ENCODE measurements around the gene KCNQ4.

The KCNQ4 gene

DNA sequence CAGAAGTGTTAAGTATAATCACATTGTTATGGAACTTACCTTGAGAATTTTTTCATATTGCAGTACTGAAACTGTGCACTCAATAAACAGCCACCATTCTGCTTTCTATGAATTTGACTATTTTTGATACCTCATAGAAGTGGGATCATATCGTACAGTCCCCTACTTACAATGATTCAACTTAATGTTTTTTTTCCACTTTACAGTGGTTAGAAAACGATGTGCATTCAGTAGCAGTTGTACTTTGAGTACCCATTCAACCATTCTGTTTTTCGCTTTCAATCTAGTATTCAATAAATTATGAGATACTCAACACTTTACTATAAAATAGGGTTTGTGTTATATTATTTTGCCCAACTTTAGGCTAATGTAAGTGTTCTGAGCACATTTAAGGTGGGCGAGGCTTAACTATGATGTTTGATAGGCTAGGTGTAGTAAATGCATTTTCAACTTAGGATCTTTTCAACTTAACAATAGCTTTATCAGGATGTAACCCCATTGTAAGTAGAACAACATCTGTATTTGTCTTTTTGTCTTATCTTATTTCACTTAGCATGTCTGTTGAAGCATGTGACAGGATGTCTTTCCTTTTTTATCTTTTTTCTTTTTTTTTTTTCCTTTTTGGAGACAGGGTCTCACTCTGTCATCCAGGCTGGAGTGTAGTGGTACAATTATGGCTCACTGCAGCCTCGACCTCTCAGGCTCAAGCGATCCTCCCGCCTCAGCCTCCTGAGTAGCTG, 42.4 kb upstream of the KCNQ4 start:
- Histone ChIP-seq H3K27me3 (ENCODE audit: insufficient read depth, low read length, poor library complexity) (no peaks in the 10 kb centered on the region), H3K4me2 (ENCODE audit: insufficient read depth, low read length) (no peak overlapping the region), H4K20me1 (ENCODE audit: insufficient read depth, low read length) (peaks cover 6% of the 10 kb centered on the region; the same call in 1 of the 2 replicates), H3K27ac (ENCODE audit: low read length) (no peak overlapping the region), H3K4me3 (ENCODE audit: low read depth in 1 of 2, low read length in 2 of 2) (no peak overlapping the region), H3K79me2 (ENCODE audit: insufficient read depth, low read length) (peaks cover 35% of the 10 kb centered on the region), H2AFZ (ENCODE audit: low read depth, low read length) (no peak overlapping the region), H3K4me1 (ENCODE audit: insufficient read depth, low read length) (peaks cover 3% of the 10 kb centered on the region; the same call in 1 of the 2 replicates), H3K9me3 (ENCODE audit: insufficient read depth, low read length, severe bottlenecking) (no peaks in the 10 kb centered on the region), H3K9ac (ENCODE audit: low read depth, low read length) (no peak overlapping the region), H3K36me3 (ENCODE audit: insufficient read depth, low read length) (peaks cover 58% of the 10 kb centered on the region)
- ATAC-seq (ENCODE audit: insufficient read depth, low read depth): no peak
- no peak for DNase-seq
- TF ChIP-seq, protein P1, sequence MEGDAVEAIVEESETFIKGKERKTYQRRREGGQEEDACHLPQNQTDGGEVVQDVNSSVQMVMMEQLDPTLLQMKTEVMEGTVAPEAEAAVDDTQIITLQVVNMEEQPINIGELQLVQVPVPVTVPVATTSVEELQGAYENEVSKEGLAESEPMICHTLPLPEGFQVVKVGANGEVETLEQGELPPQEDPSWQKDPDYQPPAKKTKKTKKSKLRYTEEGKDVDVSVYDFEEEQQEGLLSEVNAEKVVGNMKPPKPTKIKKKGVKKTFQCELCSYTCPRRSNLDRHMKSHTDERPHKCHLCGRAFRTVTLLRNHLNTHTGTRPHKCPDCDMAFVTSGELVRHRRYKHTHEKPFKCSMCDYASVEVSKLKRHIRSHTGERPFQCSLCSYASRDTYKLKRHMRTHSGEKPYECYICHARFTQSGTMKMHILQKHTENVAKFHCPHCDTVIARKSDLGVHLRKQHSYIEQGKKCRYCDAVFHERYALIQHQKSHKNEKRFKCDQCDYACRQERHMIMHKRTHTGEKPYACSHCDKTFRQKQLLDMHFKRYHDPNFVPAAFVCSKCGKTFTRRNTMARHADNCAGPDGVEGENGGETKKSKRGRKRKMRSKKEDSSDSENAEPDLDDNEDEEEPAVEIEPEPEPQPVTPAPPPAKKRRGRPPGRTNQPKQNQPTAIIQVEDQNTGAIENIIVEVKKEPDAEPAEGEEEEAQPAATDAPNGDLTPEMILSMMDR (IDR thresholded peaks at IDR 0.05; ENCODE audit: borderline replicate concordance, extremely low read depth, low read length, poor library complexity, severe bottlenecking): no peak
- TF ChIP-seq EZH2 (IDR thresholded peaks at IDR 0.05; ENCODE audit: borderline replicate concordance, low read depth, low read length, severe bottlenecking): no peak

DNA sequence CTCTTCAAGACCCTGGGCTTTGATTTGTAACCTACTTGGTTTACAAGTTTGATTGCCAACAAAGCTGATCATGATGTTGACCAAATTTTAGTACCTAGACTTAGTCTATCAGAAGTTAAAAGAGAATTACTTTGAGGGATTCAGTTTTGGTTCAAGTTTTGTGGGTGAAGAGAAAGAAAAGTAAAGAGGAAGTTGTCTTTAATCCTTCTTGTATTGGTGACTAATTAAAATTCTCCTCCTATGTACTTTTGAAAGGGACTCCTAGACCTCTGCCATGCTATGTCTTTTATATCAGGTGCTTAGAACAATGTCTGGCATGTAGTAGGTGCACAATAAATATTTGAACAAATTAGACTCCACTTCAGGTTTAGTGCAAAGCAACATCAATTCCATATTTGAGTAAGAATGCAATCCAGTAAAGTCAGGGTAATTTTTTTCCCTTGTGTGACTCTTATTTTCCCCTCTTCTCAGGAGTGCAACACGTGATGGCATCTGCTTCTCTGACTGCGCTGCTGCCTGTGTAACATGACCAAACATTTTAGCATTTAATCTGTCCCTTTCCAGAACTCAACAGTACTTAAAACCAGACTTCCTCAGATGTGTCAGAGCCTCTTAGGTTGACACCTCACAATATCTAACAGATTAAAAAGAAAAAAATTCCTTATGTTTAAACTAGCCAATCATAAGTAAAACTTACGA, 41.1 kb upstream of the KCNQ4 start:
- Histone ChIP-seq H4K20me1 (ENCODE audit: insufficient read depth, low read length) (peaks cover 3% of the 10 kb centered on the region; the same call in 1 of the 2 replicates), H3K4me1 (ENCODE audit: insufficient read depth, low read length) (peaks cover 3% of the 10 kb centered on the region; the same call in 1 of the 2 replicates), H3K4me2 (ENCODE audit: insufficient read depth, low read length) (no peak overlapping the region), H3K9ac (ENCODE audit: low read depth, low read length) (no peak overlapping the region), H2AFZ (ENCODE audit: low read depth, low read length) (no peak overlapping the region), H3K79me2 (ENCODE audit: insufficient read depth, low read length) (peaks cover 27% of the 10 kb centered on the region; the same call in 1 of the 2 replicates), H3K36me3 (ENCODE audit: insufficient read depth, low read length) (peaks cover 67% of the 10 kb centered on the region), H3K27me3 (ENCODE audit: insufficient read depth, low read length, poor library complexity) (no peaks in the 10 kb centered on the region), H3K27ac (ENCODE audit: low read length) (no peak overlapping the region), H3K4me3 (ENCODE audit: low read depth in 1 of 2, low read length in 2 of 2) (no peak overlapping the region), H3K9me3 (ENCODE audit: insufficient read depth, low read length, severe bottlenecking) (no peaks in the 10 kb centered on the region)
- TF ChIP-seq EZH2 (IDR thresholded peaks at IDR 0.05; ENCODE audit: borderline replicate concordance, low read depth, low read length, severe bottlenecking): no peak
- TF ChIP-seq, protein P1 (IDR thresholded peaks at IDR 0.05; ENCODE audit: borderline replicate concordance, extremely low read depth, low read length, poor library complexity, severe bottlenecking): no peak
- DNase-seq (no peak), ATAC-seq (ENCODE audit: insufficient read depth, low read depth) (no peak)

DNA sequence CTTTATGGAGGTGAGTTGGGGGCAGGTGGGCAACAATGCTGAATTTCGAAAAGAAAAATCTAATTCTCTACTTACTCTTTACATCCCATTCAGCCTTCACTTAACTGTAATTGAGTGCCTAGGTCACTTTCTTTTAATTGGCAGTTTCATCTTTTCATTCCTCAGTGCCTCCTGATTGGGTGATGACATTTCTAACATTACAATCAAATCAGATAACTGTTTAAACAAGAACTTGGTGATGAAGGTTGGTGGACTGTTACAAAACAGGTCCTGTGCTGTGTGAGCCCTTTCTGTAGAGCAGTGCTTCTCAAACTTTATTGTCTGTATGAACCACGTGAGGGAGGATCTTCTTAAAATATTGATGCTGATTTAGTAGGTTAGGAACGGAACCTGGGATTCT, 40.1 kb upstream of the KCNQ4 start:
- no peak for TF ChIP-seq EZH2 (IDR thresholded peaks at IDR 0.05; ENCODE audit: borderline replicate concordance, low read depth, low read length, severe bottlenecking)
- TF ChIP-seq, protein P1 (IDR thresholded peaks at IDR 0.05; ENCODE audit: borderline replicate concordance, extremely low read depth, low read length, poor library complexity, severe bottlenecking): no peak
- Histone ChIP-seq H3K27ac (ENCODE audit: low read length) (no peak overlapping the region), H3K9me3 (ENCODE audit: insufficient read depth, low read length, severe bottlenecking) (no peaks in the 10 kb centered on the region), H3K79me2 (ENCODE audit: insufficient read depth, low read length) (peaks cover 25% of the 10 kb centered on the region; the same call in 1 of the 2 replicates), H3K4me2 (ENCODE audit: insufficient read depth, low read length) (no peak overlapping the region), H3K36me3 (ENCODE audit: insufficient read depth, low read length) (peaks cover 75% of the 10 kb centered on the region), H4K20me1 (ENCODE audit: insufficient read depth, low read length) (peaks cover 3% of the 10 kb centered on the region; the same call in 1 of the 2 replicates), H3K4me1 (ENCODE audit: insufficient read depth, low read length) (peaks cover 3% of the 10 kb centered on the region; the same call in 1 of the 2 replicates), H3K4me3 (ENCODE audit: low read depth in 1 of 2, low read length in 2 of 2) (no peak overlapping the region), H2AFZ (ENCODE audit: low read depth, low read length) (no peak overlapping the region), H3K27me3 (ENCODE audit: insufficient read depth, low read length, poor library complexity) (no peaks in the 10 kb centered on the region), H3K9ac (ENCODE audit: low read depth, low read length) (no peak overlapping the region)
- no peak for DNase-seq
- no peak for ATAC-seq (ENCODE audit: insufficient read depth, low read depth)

All from DND-41 (cell line).